Keratinocyte (primary cell): ENCODE measurements around the gene PRSS8. TPM values are rescaled to one million over a fixed set of nuclear protein-coding genes. Genes with fewer than 3 reads are reported as not detected.

Experiments used
- DNase-seq: peaks from one replicate; pipeline ENCODE4 v3.0.0-alpha.2; 2011; ENCODE audit warnings: low read depth, missing footprints, low spot score
- FAIRE-seq: peaks from 2 replicates; lab custom pipeline; 2011; peaks lifted over from hg19 to GRCh38; lab: Jason Lieb, UNC
- H2AFZ ChIP-seq: 2 replicates; pipeline ENCODE4 v1.6.0; 2012; ENCODE audit warnings: low read length, control low read depth, inconsistent platforms; ENCODE audit not compliant: control insufficient read depth
- H3K27ac ChIP-seq: 2 replicates; pipeline ENCODE4 v1.5.1; 2011; ENCODE audit warnings: low read length; ENCODE audit not compliant: control insufficient read depth, insufficient read depth
- H3K27me3 ChIP-seq: 3 replicates; pipeline ENCODE4 v1.6.0; 2011; ENCODE audit warnings: low read length; ENCODE audit not compliant: control insufficient read depth, insufficient read depth; ENCODE audit errors: extremely low read depth
- H3K36me3 ChIP-seq, 2 experiments: 2 replicates in 1 of 2; 3 replicates in 1 of 2; pipeline ENCODE4 v1.5.1; 2011; ENCODE audit warnings: low read length in 2 of 2, mild to moderate bottlenecking in 1 of 2; ENCODE audit not compliant: control insufficient read depth in 2 of 2, insufficient read depth in 2 of 2; ENCODE audit errors: extremely low read depth in 1 of 2
- H3K4me1 ChIP-seq: 3 replicates; pipeline ENCODE4 v1.5.1; 2011; ENCODE audit warnings: low read length; ENCODE audit not compliant: control insufficient read depth, insufficient read depth; ENCODE audit errors: extremely low read depth
- H3K4me2 ChIP-seq: 3 replicates; pipeline ENCODE4 v1.6.0; 2011; ENCODE audit warnings: low read depth, low read length; ENCODE audit not compliant: control insufficient read depth, insufficient read depth; ENCODE audit errors: extremely low read depth
- H3K4me3 ChIP-seq, 3 experiments: fragments of 200-600 bp in 1 of 3; sonication (generic) in 1 of 3; 2 replicates in 2 of 3; 3 replicates in 1 of 3; pipeline ENCODE4 v1.5.1; 2011 to 2016; ENCODE audit warnings: low read length in 3 of 3, mild to moderate bottlenecking in 3 of 3, control low read depth in 2 of 3, inconsistent platforms in 1 of 3, low read depth in 1 of 3, mixed read lengths in 1 of 3, mixed run types in 1 of 3, moderate library complexity in 1 of 3; ENCODE audit not compliant: control insufficient read depth in 2 of 3, insufficient read depth in 2 of 3; ENCODE audit errors: extremely low read depth in 1 of 3
- H3K79me2 ChIP-seq: 2 replicates; pipeline ENCODE4 v1.6.0; 2012; ENCODE audit warnings: low read length; ENCODE audit not compliant: control insufficient read depth, insufficient read depth
- H3K9ac ChIP-seq: 3 replicates; pipeline ENCODE4 v1.6.0; 2011; ENCODE audit warnings: low read length; ENCODE audit not compliant: control insufficient read depth, insufficient read depth; ENCODE audit errors: extremely low read depth
- H3K9me1 ChIP-seq: 3 replicates; pipeline ENCODE4 v1.6.0; 2011; ENCODE audit warnings: low read length; ENCODE audit not compliant: control insufficient read depth, insufficient read depth; ENCODE audit errors: extremely low read depth
- H3K9me3 ChIP-seq: 2 replicates; pipeline ENCODE4 v1.5.1; 2012; ENCODE audit warnings: low read depth, low read length; ENCODE audit not compliant: control insufficient read depth
- H4K20me1 ChIP-seq: 3 replicates; pipeline ENCODE4 v1.6.0; 2011; ENCODE audit warnings: low read length; ENCODE audit not compliant: control insufficient read depth, insufficient read depth; ENCODE audit errors: extremely low read depth
- EZH2 ChIP-seq: IDR thresholded peaks from one replicate; pipeline ENCODE4 v1.6.1; 2012; ENCODE audit warnings: inconsistent platforms, mild to moderate bottlenecking, low read length, moderate library complexity
- dilution Hi-C: fragments of 300-500 bp; cut with MboI; formaldehyde crosslinking; loops from one replicate; pipeline ENCODE4 v1.7.0; 2020; ENCODE audit warnings: low sequenced_read_pairs; ENCODE audit not compliant: extremely low pct_ligation_motif_present
- polyA plus RNA-seq, 5 experiments: library from polyadenylated mRNA; depleted of rRNA in 3 of 5; stranded (reverse) in 3 of 5; stranded (forward) in 1 of 5; unstranded in 1 of 5; fragments of >200 nt; gene quantifications; 1 replicate in 1 of 5; 2 replicates in 3 of 5; 3 replicates in 1 of 5; pipeline versions ENCODE4 v1.2.1 to v1.2.3, GENCODE V29; 2011 to 2012; ENCODE audit warnings: missing spikeins in 2 of 5, low read depth in 1 of 5, low replicate concordance in 1 of 5
- small RNA-seq, 3 experiments: library from RNA; depleted of rRNA; stranded (forward); fragments of <200 nt; gene quantifications; one replicate each; pipeline ENCODE3, GENCODE V24; 2012; ENCODE audit warnings: low read depth in 3 of 3, low replicate concordance in 1 of 3; ENCODE audit not compliant: insufficient read length in 3 of 3
- TF ChIP-seq, protein P1 (sequence below), 3 experiments: IDR thresholded peaks in 1 of 3; conservative IDR thresholded peaks in 1 of 3; optimal IDR thresholded peaks in 1 of 3; 2 replicates in 2 of 3; 3 replicates in 1 of 3; pipeline versions ENCODE3 to v1.5.1; 2011; ENCODE audit warnings: low read length in 3 of 3, mild to moderate bottlenecking in 3 of 3, moderate library complexity in 2 of 3, control low read depth in 1 of 3, inconsistent platforms in 1 of 3; ENCODE audit not compliant: insufficient read depth in 2 of 3; ENCODE audit errors: extremely low read depth in 1 of 3

PRSS8 gene
- polyA plus RNA-seq, 1 donor (not counting 4 experiments of a cell fraction or from before 2014, with no cell fraction given): 31.2 TPM

- DNase-seq: no peak
- H3K27me3 ChIP-seq: no peaks in the 10 kb centered on the region
- no peak overlapping the region for H3K27ac ChIP-seq
- no peak overlapping the region for H2AFZ ChIP-seq
- H3K4me3 ChIP-seq: no peak overlapping the region
- H3K9me1 ChIP-seq: no peaks in the 10 kb centered on the region
- no peak for FAIRE-seq
- no peak for TF ChIP-seq EZH2
- TF ChIP-seq, protein P1, sequence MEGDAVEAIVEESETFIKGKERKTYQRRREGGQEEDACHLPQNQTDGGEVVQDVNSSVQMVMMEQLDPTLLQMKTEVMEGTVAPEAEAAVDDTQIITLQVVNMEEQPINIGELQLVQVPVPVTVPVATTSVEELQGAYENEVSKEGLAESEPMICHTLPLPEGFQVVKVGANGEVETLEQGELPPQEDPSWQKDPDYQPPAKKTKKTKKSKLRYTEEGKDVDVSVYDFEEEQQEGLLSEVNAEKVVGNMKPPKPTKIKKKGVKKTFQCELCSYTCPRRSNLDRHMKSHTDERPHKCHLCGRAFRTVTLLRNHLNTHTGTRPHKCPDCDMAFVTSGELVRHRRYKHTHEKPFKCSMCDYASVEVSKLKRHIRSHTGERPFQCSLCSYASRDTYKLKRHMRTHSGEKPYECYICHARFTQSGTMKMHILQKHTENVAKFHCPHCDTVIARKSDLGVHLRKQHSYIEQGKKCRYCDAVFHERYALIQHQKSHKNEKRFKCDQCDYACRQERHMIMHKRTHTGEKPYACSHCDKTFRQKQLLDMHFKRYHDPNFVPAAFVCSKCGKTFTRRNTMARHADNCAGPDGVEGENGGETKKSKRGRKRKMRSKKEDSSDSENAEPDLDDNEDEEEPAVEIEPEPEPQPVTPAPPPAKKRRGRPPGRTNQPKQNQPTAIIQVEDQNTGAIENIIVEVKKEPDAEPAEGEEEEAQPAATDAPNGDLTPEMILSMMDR (optimal IDR thresholded peaks at IDR 0.05 in 1 of 3, IDR thresholded peaks at IDR 0.05 in 1 of 3, conservative IDR thresholded peaks at IDR 0.05 in 1 of 3; ENCODE audit: extremely low read depth in 1 of 3, insufficient read depth in 2 of 3, low read length in 3 of 3): no peak
- peaks cover 27% of the 10 kb centered on the region for H3K79me2 ChIP-seq
- H3K9ac ChIP-seq: no peak overlapping the region
- dilution Hi-C loops: no loop called here
- H4K20me1 ChIP-seq: no peaks in the 10 kb centered on the region
- no peaks in the 10 kb centered on the region for H3K9me3 ChIP-seq
- peaks cover 13 to 21% of the 10 kb centered on the region in 2 experiments for H3K36me3 ChIP-seq
- H3K4me2 ChIP-seq: no peak overlapping the region
- H3K4me1 ChIP-seq: peaks cover 9% of the 10 kb centered on the region
Measured at GRCh38 chr16:31083081-31083480, 52.4 kb downstream of the PRSS8 start.

DNA sequence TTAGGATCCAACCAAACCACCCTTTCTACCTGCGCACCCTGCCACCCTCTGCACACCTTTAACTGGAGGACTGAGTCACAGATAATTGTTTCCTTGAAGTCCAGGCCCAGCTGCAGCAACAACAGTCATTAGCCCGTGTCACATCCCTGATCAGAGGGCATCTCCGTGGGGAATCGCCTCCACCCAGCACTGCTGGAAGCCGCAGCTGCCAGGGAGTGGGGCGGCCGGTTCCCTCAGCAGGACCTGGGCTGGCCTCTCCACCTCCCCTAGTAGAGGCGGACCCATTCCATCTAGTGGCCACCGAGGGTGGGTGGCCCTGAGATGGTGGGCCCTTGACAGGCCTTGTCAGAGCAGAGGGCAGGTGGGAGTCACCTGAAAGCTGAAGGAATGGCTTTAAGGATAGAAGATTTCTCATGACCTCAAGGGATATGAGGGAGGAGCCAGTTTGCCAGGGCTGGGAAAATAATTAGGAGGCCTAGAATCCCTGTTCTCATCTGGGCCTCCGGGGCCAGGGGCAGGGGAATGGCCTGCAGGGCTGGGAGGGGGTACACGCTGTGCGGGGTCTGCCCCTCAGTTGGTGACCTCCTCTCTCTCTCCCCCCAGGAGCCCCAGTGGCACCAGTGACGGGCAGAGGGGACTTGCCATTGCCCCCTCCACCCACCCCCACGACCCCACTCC is 53.0 kb downstream of the PRSS8 start:
- no peak overlapping the region for H2AFZ ChIP-seq
- FAIRE-seq (no peak), DNase-seq (no peak)
- H3K27ac ChIP-seq: no peak overlapping the region
- dilution Hi-C loops: no loop called here
- no peak overlapping the region for H3K4me3 ChIP-seq
- no peaks in the 10 kb centered on the region for H3K9me1 ChIP-seq
- peaks cover 31% of the 10 kb centered on the region for H3K79me2 ChIP-seq
- no peak overlapping the region for H3K4me2 ChIP-seq
- TF ChIP-seq, protein P1 (optimal IDR thresholded peaks at IDR 0.05 in 1 of 3, IDR thresholded peaks at IDR 0.05 in 1 of 3, conservative IDR thresholded peaks at IDR 0.05 in 1 of 3; ENCODE audit: extremely low read depth in 1 of 3, insufficient read depth in 2 of 3, low read length in 3 of 3): no peak
- no peak for TF ChIP-seq EZH2
- H4K20me1 ChIP-seq: no peaks in the 10 kb centered on the region
- H3K9ac ChIP-seq: no peak overlapping the region
- no peaks in the 10 kb centered on the region for H3K9me3 ChIP-seq
- peaks cover 18 to 21% of the 10 kb centered on the region in 2 experiments for H3K36me3 ChIP-seq
- peaks cover 9% of the 10 kb centered on the region for H3K4me1 ChIP-seq
- H3K27me3 ChIP-seq: no peaks in the 10 kb centered on the region

Small RNA genes lying within 50 kb of the gene (small RNA-seq; reads per million reads assigned to genes)
- gene AC009088.4 (0 reads per million in 3 experiments), gene NDUFA3P6 (0 to 0.07 (median 0) reads per million in 3 experiments)

Other genes with a start within 250 kb of the PRSS8 start
- 18.5 to 22.4 TPM (median 19.2 TPM) in 3 replicates for gene BCL7C, start 241.7 kb downstream of the PRSS8 start, polyA plus RNA-seq
- 2.1 to 3.2 TPM (median 2.6 TPM) in 3 replicates for gene CTF1, start 239.1 kb downstream of the PRSS8 start, polyA plus RNA-seq
- gene FBXL19, start 212.2 kb downstream of the PRSS8 start, polyA plus RNA-seq: 9.6 to 15.0 TPM (median 10.2 TPM) in 3 replicates
- gene ORAI3, start 186.7 kb downstream of the PRSS8 start, polyA plus RNA-seq: 8.1 to 12.7 TPM (median 10.8 TPM) in 3 replicates
- 0.94 to 3.7 TPM (median 1.1 TPM) in 3 replicates for gene SETD1A, start 178.0 kb downstream of the PRSS8 start, polyA plus RNA-seq
- gene HSD3B7, start 150.5 kb downstream of the PRSS8 start, polyA plus RNA-seq: 2.0 to 3.5 TPM (median 2.4 TPM) in 3 replicates
- 0.34 to 0.55 TPM (median 0.50 TPM) in 3 replicates for gene STX1B, start 125.1 kb downstream of the PRSS8 start, polyA plus RNA-seq
- 43.6 to 51.1 TPM (median 48.3 TPM) in 3 replicates for gene STX4, start 102.2 kb downstream of the PRSS8 start, polyA plus RNA-seq
- 5.5 to 9.4 TPM (median 8.3 TPM) in 3 replicates for gene ZNF668, start 61.5 kb downstream of the PRSS8 start, polyA plus RNA-seq
- 2.5 to 4.3 TPM (median 2.7 TPM) in 3 replicates for gene ZNF646, start 61.3 kb downstream of the PRSS8 start, polyA plus RNA-seq
- 0.50 to 1.2 TPM (median 0.97 TPM) in 3 replicates for gene PRSS53, start 46.8 kb downstream of the PRSS8 start, polyA plus RNA-seq
- 73.6 to 118 TPM (median 96.1 TPM) in 3 replicates for gene VKORC1, start 40.9 kb downstream of the PRSS8 start, polyA plus RNA-seq
- gene BCKDK, start 27.3 kb downstream of the PRSS8 start, polyA plus RNA-seq: 17.2 to 35.7 TPM (median 19.9 TPM) in 3 replicates
- 25.9 to 26.4 TPM (median 26.1 TPM) in 3 replicates for gene KAT8, start 18.1 kb downstream of the PRSS8 start, polyA plus RNA-seq
- gene PRSS36, start 14.3 kb upstream of the PRSS8 start, polyA plus RNA-seq: 0.08 to 0.95 TPM (median 0.43 TPM) in 3 replicates
- 88.0 to 210 TPM (median 199 TPM) in 3 replicates for gene FUS, start 44.4 kb upstream of the PRSS8 start, polyA plus RNA-seq
- gene PYCARD, start 67.0 kb upstream of the PRSS8 start, polyA plus RNA-seq: 46.4 to 84.9 TPM (median 58.1 TPM) in 3 replicates
- gene TRIM72, start 78.4 kb upstream of the PRSS8 start, polyA plus RNA-seq: under 0.01 TPM in 1 of 3 replicates, not detected in the others
- gene PYDC1, start 81.4 kb upstream of the PRSS8 start, polyA plus RNA-seq: not detected in 3 replicates
- 0.11 to 0.30 TPM (median 0.13 TPM) in 3 replicates for gene ITGAM, start 124.2 kb upstream of the PRSS8 start, polyA plus RNA-seq
- 0.03 to 0.11 TPM (median 0.04 TPM) in 3 replicates for gene ITGAX, start 219.4 kb upstream of the PRSS8 start, polyA plus RNA-seq